Nephron progenitor cell (in vitro differentiated cells): ENCODE results near the gene DCBLD1.
A peak's percentile ranks its signal among the peaks of the same experiment; 100 is the strongest.

Experiments
- DNase-seq: peaks from one replicate; pipeline ENCODE4 v3.0.0; 2021
- H3K27ac Mint-ChIP-seq: 2 replicates; pipeline ENCODE4 v1.8.0; 2021; ENCODE audit warnings: mild to moderate bottlenecking, moderate library complexity, mixed read lengths
- H3K27me3 Mint-ChIP-seq: 2 replicates; pipeline ENCODE4 v1.8.0; 2021; ENCODE audit warnings: mild to moderate bottlenecking, low read depth, mixed read lengths; ENCODE audit not compliant: poor library complexity
- H3K36me3 Mint-ChIP-seq: 2 replicates; pipeline ENCODE4 v1.8.0; 2021; ENCODE audit warnings: low read depth, mixed read lengths
- H3K4me1 Mint-ChIP-seq: 2 replicates; pipeline ENCODE4 v1.8.0; 2021; ENCODE audit warnings: mixed read lengths
- H3K4me3 Mint-ChIP-seq: 2 replicates; pipeline ENCODE4 v1.8.0; 2021; ENCODE audit warnings: mild to moderate bottlenecking, moderate library complexity, mixed read lengths
- H3K9me3 Mint-ChIP-seq: 2 replicates; pipeline ENCODE4 v1.8.0; 2021; ENCODE audit warnings: mild to moderate bottlenecking, moderate library complexity, mixed read lengths
- TF ChIP-seq, protein P1 (sequence below): fragments of 200-600 bp; sonication (generic); IDR thresholded peaks from 2 replicates; pipeline ENCODE4 v1.5.0; 2021; ENCODE audit warnings: antibody characterized with exemption

Gene DCBLD1

GRCh38 chr6:117483004-117483644 is 650 bp downstream of the DCBLD1 start:
- Mint-ChIP-seq H3K4me3 (peak overlapping the region; percentile 93), H3K4me1 (peaks cover 24% of the 10 kb centered on the region), H3K9me3 (peaks cover 18% of the 10 kb centered on the region), H3K27ac (peak overlapping the region; percentile 45), H3K36me3 (peaks cover 19% of the 10 kb centered on the region), H3K27me3 (peaks cover 30% of the 10 kb centered on the region)
- peak; percentile 72 for DNase-seq
- TF ChIP-seq, protein P1, sequence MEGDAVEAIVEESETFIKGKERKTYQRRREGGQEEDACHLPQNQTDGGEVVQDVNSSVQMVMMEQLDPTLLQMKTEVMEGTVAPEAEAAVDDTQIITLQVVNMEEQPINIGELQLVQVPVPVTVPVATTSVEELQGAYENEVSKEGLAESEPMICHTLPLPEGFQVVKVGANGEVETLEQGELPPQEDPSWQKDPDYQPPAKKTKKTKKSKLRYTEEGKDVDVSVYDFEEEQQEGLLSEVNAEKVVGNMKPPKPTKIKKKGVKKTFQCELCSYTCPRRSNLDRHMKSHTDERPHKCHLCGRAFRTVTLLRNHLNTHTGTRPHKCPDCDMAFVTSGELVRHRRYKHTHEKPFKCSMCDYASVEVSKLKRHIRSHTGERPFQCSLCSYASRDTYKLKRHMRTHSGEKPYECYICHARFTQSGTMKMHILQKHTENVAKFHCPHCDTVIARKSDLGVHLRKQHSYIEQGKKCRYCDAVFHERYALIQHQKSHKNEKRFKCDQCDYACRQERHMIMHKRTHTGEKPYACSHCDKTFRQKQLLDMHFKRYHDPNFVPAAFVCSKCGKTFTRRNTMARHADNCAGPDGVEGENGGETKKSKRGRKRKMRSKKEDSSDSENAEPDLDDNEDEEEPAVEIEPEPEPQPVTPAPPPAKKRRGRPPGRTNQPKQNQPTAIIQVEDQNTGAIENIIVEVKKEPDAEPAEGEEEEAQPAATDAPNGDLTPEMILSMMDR: no peak

GRCh38 chr6:117483645-117484016 is 1.2 kb downstream of the DCBLD1 start:
- Mint-ChIP-seq H3K9me3 (peaks cover 18% of the 10 kb centered on the region), H3K4me1 (peaks cover 24% of the 10 kb centered on the region), H3K4me3 (peak overlapping the region; percentile 93), H3K27ac (peak overlapping the region; percentile 77), H3K27me3 (peaks cover 30% of the 10 kb centered on the region), H3K36me3 (peaks cover 19% of the 10 kb centered on the region)
- TF ChIP-seq, protein P1: no peak
- DNase-seq: no peak

DNA sequence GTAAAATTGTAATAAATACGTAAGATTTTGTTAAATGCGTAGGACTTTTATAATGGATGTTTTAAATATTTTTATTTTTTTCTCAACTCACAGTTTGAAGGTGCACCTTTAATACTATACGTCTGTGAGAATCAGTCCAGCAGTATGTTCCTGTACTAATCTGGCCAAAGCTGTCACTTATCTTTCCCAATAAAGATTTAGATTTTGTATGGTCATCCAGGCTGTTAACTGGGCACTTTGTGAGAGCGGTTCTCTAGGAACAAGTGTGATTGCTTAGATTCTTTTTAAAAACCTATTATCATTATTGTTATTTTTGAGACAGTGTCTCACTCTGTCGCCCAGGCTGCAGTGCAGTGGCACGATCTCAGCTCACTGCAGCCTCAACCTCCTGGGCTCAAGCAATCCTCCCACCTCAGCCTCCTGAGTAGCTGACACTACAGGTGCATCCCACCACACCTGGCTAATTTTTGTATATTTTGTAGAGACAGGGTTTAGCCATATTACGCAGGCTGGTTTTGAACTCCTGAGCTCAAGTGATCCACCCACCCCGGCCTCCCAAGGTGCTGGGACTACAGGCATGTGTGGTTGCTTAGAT is 1.7 kb downstream of the DCBLD1 start:
- Mint-ChIP-seq H3K27me3 (peaks cover 30% of the 10 kb centered on the region), H3K9me3 (peaks cover 18% of the 10 kb centered on the region), H3K36me3 (peaks cover 23% of the 10 kb centered on the region), H3K27ac (no peak overlapping the region), H3K4me3 (peak overlapping the region; percentile 93), H3K4me1 (peaks cover 24% of the 10 kb centered on the region)
- TF ChIP-seq, protein P1: no peak
- no peak for DNase-seq

- Mint-ChIP-seq H3K9me3 (peaks cover 18% of the 10 kb centered on the region), H3K27me3 (peaks cover 24% of the 10 kb centered on the region), H3K4me3 (peak overlapping the region; percentile 63), H3K4me1 (peaks cover 24% of the 10 kb centered on the region), H3K27ac (no peak overlapping the region), H3K36me3 (peaks cover 26% of the 10 kb centered on the region)
- no peak for DNase-seq
- TF ChIP-seq, protein P1: no peak
These were observed 3.0 kb downstream of the DCBLD1 start for GRCh38 chr6:117485433-117485832.

DNA sequence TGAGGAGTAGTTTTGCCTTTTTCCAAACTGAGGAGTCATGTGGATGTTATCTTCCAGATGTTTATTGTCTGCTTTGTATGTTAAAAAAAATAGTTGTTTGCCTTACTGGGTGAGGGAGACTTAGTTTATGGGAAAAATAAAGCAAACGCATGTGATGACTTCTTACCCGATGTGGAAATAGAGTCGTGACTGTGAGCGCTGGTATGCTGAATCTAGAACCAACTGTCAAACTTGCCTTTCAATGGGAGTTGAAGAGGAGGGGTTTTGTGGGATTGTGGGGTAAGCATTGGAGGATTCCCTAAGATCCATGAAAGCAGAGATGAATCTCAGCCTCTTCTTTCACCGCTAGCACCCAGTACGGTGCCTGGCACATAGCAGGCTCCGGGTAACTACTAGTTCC is 5.3 kb downstream of the DCBLD1 start:
- peaks cover 14% of the 10 kb centered on the region for H3K4me1 Mint-ChIP-seq
- H3K9me3 Mint-ChIP-seq: peaks cover 18% of the 10 kb centered on the region
- H3K36me3 Mint-ChIP-seq: peaks cover 26% of the 10 kb centered on the region
- no peak for DNase-seq
- H3K27me3 Mint-ChIP-seq: peaks cover 5% of the 10 kb centered on the region
- no peak overlapping the region for H3K4me3 Mint-ChIP-seq
- TF ChIP-seq, protein P1: no peak
- no peak overlapping the region for H3K27ac Mint-ChIP-seq

DNA sequence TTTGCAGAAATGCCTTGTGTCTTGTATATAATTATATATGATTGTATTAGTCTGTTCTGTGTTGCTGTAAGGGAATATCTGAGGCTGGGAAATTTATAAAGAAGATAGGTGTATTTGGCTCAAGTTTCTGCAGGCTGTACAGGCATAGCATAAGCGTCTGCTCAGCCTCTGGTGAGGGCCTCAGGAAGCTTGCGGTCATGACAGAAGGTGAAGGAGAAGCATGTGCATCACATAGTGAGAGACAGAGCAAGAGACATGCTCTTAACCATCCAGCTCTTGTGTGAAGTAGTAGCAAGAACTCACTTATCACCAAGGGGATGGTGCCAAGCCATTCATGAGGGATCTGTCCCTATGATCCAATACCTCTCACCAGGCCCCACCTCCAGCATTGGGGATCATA is 6.5 kb downstream of the DCBLD1 start:
- peaks cover 26% of the 10 kb centered on the region for H3K36me3 Mint-ChIP-seq
- peaks cover 18% of the 10 kb centered on the region for H3K9me3 Mint-ChIP-seq

More for the DNA sequence above, 6.5 kb downstream of the DCBLD1 start:
- no peak for DNase-seq
- TF ChIP-seq, protein P1: no peak
- no peak overlapping the region for H3K27ac Mint-ChIP-seq
- H3K27me3 Mint-ChIP-seq: no peaks in the 10 kb centered on the region
- H3K4me3 Mint-ChIP-seq: no peak overlapping the region
- peaks cover 8% of the 10 kb centered on the region for H3K4me1 Mint-ChIP-seq
